ENCODE measurements around the gene SLC12A4. TPM values are rescaled to one million over a fixed set of nuclear protein-coding genes. Genes with fewer than 3 reads are reported as not detected.

Gene SLC12A4
- total RNA-seq, 1 donor from 2014 or later, result 8.8 TPM

DNA sequence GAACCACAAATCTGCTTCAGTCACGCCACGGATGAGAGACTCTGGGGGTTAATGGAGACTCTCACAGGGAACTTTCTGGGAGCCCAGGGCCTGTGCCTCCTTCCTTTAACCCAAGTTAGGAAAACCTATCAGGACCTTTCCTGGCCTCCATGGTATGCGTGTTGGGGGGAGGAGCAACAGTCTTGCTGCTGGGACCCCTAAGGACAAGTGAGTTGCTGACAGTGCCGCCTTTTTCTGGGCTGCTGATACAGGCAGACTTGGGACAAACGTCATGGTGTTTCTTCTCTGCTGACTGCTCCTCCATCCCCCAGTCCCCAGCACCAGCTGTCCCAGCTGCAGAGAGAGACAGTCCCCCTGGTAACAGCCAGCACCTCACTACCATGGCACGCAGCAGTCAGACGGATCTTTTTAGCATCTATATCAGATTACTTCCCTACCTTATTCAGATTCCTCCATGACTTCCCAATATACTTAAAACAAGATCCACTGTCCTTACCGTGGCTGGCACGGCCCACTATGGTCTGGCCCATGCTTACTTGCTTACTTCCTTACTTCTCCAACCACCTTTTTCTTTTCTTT is 40.8 kb upstream of the SLC12A4 start:
- Histone ChIP-seq H3K9ac (no peak overlapping the region), H3K27me3 (no peaks in the 10 kb centered on the region), H4K20me1 (ENCODE audit: low read depth) (no peaks in the 10 kb centered on the region), H3K4me3 (no peak overlapping the region), H3K27ac (no peak overlapping the region), H3K4me2 (no peak overlapping the region), H3K36me3 (no peaks in the 10 kb centered on the region), H2AFZ (replicated peaks) (peak overlapping the region; percentile 60), H3K9me3 (ENCODE audit: low read depth) (no peaks in the 10 kb centered on the region), H3K79me2 (ENCODE audit: low read depth) (no peaks in the 10 kb centered on the region), H3F3A (ENCODE audit: low read depth) (no peaks in the 10 kb centered on the region), H3K4me1 (no peaks in the 10 kb centered on the region)
- TF ChIP-seq EZH2 (IDR thresholded peaks at IDR 0.05) (no peak), EZH2phosphoT487 (IDR thresholded peaks at IDR 0.05) (no peak), CTCF (IDR thresholded peaks at IDR 0.05) (no peak)
- H3K4me3 Mint-ChIP-seq, result no peak overlapping the region
- peaks cover 5% of the 10 kb centered on the region for H3K27me3 Mint-ChIP-seq (ENCODE audit: insufficient read depth, low read depth)
- no peak overlapping the region for H3K27ac Mint-ChIP-seq
- H3K36me3 Mint-ChIP-seq, result no peaks in the 10 kb centered on the region
- H3K9me3 Mint-ChIP-seq, result no peaks in the 10 kb centered on the region
- no peak for DNase-seq (ENCODE audit: low spot score)
- peaks cover 4% of the 10 kb centered on the region for H3K4me1 Mint-ChIP-seq

GRCh38 chr16:68005786-68006286 is 37.4 kb upstream of the SLC12A4 start:
- no peak overlapping the region for H3K27ac Mint-ChIP-seq
- peaks cover 4% of the 10 kb centered on the region for H3K4me1 Mint-ChIP-seq
- no peak overlapping the region for H3K9ac ChIP-seq
- no peaks in the 10 kb centered on the region for H4K20me1 ChIP-seq (ENCODE audit: low read depth)
- H3K4me3 ChIP-seq, result no peak overlapping the region
- no peaks in the 10 kb centered on the region for H3K9me3 ChIP-seq (ENCODE audit: low read depth)
- peaks cover 5% of the 10 kb centered on the region for H3K27me3 Mint-ChIP-seq (ENCODE audit: insufficient read depth, low read depth)
- no peaks in the 10 kb centered on the region for H3K27me3 ChIP-seq
- H3K4me2 ChIP-seq, result no peak overlapping the region
- no peaks in the 10 kb centered on the region for H3K36me3 ChIP-seq
- no peak overlapping the region for H3K4me3 Mint-ChIP-seq
- H3K4me1 ChIP-seq, result no peaks in the 10 kb centered on the region
- no peaks in the 10 kb centered on the region for H3F3A ChIP-seq (ENCODE audit: low read depth)
- no peak overlapping the region for H3K27ac ChIP-seq
- H3K9me3 Mint-ChIP-seq, result no peaks in the 10 kb centered on the region
- no peak for DNase-seq (ENCODE audit: low spot score)
- H3K79me2 ChIP-seq (ENCODE audit: low read depth), result no peaks in the 10 kb centered on the region
- peak overlapping the region; percentile 42 for H2AFZ ChIP-seq (replicated peaks)
- H3K36me3 Mint-ChIP-seq, result no peaks in the 10 kb centered on the region
- no peak for TF ChIP-seq EZH2 (IDR thresholded peaks at IDR 0.05)
- TF ChIP-seq CTCF (IDR thresholded peaks at IDR 0.05), result no peak
- TF ChIP-seq EZH2phosphoT487 (IDR thresholded peaks at IDR 0.05), result no peak

DNA sequence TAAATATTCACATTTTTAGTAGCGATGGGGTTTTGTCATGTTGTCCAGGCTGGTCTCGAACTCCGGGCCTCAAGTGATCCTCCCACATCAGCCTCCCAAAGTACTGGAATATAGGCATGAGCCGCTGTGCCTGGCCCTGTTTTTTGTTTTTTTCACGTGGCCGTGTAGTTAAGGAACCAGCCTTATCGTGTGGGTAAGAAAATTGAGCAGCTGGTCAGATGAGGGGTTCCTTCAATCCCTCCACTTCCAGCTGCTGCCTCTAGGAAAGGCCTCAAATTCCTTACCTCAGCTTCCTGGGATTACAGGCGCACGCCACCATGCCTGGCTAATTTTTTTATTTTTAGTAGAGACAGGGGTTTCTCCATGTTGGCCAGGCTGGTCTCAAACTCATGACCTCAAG is 36.8 kb upstream of the SLC12A4 start:
- H2AFZ ChIP-seq (replicated peaks), result no peak overlapping the region

More for the DNA sequence above, 36.8 kb upstream of the SLC12A4 start:
- no peak for DNase-seq (ENCODE audit: low spot score)
- no peaks in the 10 kb centered on the region for H3K79me2 ChIP-seq (ENCODE audit: low read depth)
- Mint-ChIP-seq H3K27me3 (ENCODE audit: insufficient read depth, low read depth) (peaks cover 4% of the 10 kb centered on the region), H3K27ac (no peak overlapping the region), H3K4me3 (no peak overlapping the region), H3K36me3 (no peaks in the 10 kb centered on the region), H3K9me3 (no peaks in the 10 kb centered on the region), H3K4me1 (peaks cover 4% of the 10 kb centered on the region)
- no peaks in the 10 kb centered on the region for H3K27me3 ChIP-seq
- no peaks in the 10 kb centered on the region for H3K9me3 ChIP-seq (ENCODE audit: low read depth)
- H3K4me1 ChIP-seq, result no peaks in the 10 kb centered on the region
- H3K4me3 ChIP-seq, result no peak overlapping the region
- no peaks in the 10 kb centered on the region for H3F3A ChIP-seq (ENCODE audit: low read depth)
- H3K4me2 ChIP-seq, result no peak overlapping the region
- no peak overlapping the region for H3K9ac ChIP-seq
- TF ChIP-seq CTCF (IDR thresholded peaks at IDR 0.05) (no peak), EZH2phosphoT487 (IDR thresholded peaks at IDR 0.05) (no peak)
- H3K36me3 ChIP-seq, result no peaks in the 10 kb centered on the region
- H4K20me1 ChIP-seq (ENCODE audit: low read depth), result no peaks in the 10 kb centered on the region
- no peak overlapping the region for H3K27ac ChIP-seq

Data from neural progenitor cell (in vitro differentiated cells).